Measurements from ENCODE around the gene MCC. TPM values are rescaled to one million over a fixed set of nuclear protein-coding genes. Genes with fewer than 3 reads are reported as not detected.

The MCC gene
- total RNA-seq, 1 experiment from 2014 or later = 7.1 TPM

DNA sequence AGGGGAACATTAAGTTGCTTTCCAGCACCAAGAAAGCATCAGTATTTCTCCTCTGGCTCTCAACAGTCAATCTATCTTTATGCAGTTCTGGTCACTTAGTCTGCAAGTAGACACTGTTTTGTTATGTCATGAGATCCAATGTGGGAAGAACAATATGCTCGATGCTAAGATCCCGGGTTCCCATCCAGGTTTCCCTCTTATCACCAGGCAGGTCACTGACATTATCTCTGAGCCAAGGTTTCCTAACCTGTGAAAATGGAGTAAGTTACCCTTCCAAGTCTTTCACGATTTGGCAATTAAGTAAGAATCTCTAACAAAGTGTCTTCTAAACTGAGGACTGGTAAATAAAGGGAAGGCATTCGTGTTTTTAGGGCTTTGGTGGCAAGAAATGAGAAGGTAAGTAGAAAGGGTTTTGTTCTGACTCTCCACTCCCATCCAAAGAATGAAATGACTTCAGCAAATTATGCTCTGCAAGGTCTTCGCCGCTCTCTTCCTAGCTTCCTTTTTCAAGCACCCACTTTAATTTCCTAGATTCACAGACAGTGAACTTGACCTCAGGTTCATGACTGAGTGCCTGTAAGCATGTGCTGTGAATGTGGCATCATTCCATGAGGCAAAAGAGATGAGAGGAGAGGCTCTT, 425.3 kb downstream of the MCC start:
- H3K9ac ChIP-seq (ENCODE audit: low read length) = no peak overlapping the region
- DNase-seq = no peak
- H3K27me3 ChIP-seq (ENCODE audit: low read length) = no peaks in the 10 kb centered on the region
- H3K36me3 ChIP-seq (ENCODE audit: low read depth, low read length) = no peaks in the 10 kb centered on the region
- H3K79me2 ChIP-seq (ENCODE audit: low read length) = no peaks in the 10 kb centered on the region
- peak overlapping the region; percentile 48 for H3K4me2 ChIP-seq (ENCODE audit: low read length)
- no peak overlapping the region for H3K4me3 ChIP-seq (ENCODE audit: low read length)
- H3K9me2 ChIP-seq (replicated peaks; ENCODE audit: low read length) = no peaks in the 10 kb centered on the region
- peak overlapping the region; percentile 0 for H3K27ac ChIP-seq (ENCODE audit: low read length)
- TF ChIP-seq CTCF (conservative IDR thresholded peaks at IDR 0.05; ENCODE audit: low read depth, low read length) (no peak), EZH2phosphoT487 (IDR thresholded peaks at IDR 0.05; ENCODE audit: borderline replicate concordance, low read length) (no peak), EZH2 (IDR thresholded peaks at IDR 0.05; ENCODE audit: low read length, unreplicated experiment) (no peak)
- intact Hi-C loops (cut with micrococcal nuclease) = no loop called here
- H3K9me3 ChIP-seq (ENCODE audit: low read length) = no peaks in the 10 kb centered on the region
- no peaks in the 10 kb centered on the region for H4K20me1 ChIP-seq (ENCODE audit: low read length)
- peaks cover 21% of the 10 kb centered on the region for H3K4me1 ChIP-seq (ENCODE audit: insufficient read depth, low read length)
- ATAC-seq = no peak
- CTCF ChIA-PET = no interaction called here
- POLR2A ChIA-PET (ENCODE audit: unreplicated experiment) = no interaction called here
- no peaks in the 10 kb centered on the region for H3F3A ChIP-seq (ENCODE audit: low read length, unreplicated experiment)
- no peak overlapping the region for H2AFZ ChIP-seq (ENCODE audit: low read length)
- BruUV-seq (replicated peaks) = no TSS peak

GRCh38 chr5:113061846-113062780, 426.1 kb downstream of the MCC start:
- DNase-seq (peak; percentile 64), ATAC-seq (peak; percentile 71)
- Histone ChIP-seq H3F3A (ENCODE audit: low read length, unreplicated experiment) (no peaks in the 10 kb centered on the region), H3K4me2 (ENCODE audit: low read length) (peak overlapping the region; percentile 48), H3K9ac (ENCODE audit: low read length) (no peak overlapping the region), H2AFZ (ENCODE audit: low read length) (no peak overlapping the region), H3K9me3 (ENCODE audit: low read length) (no peaks in the 10 kb centered on the region), H3K27ac (ENCODE audit: low read length) (peak overlapping the region; percentile 0), H4K20me1 (ENCODE audit: low read length) (no peaks in the 10 kb centered on the region), H3K9me2 (replicated peaks; ENCODE audit: low read length) (no peaks in the 10 kb centered on the region), H3K36me3 (ENCODE audit: low read depth, low read length) (no peaks in the 10 kb centered on the region), H3K4me1 (ENCODE audit: insufficient read depth, low read length) (peaks cover 21% of the 10 kb centered on the region), H3K79me2 (ENCODE audit: low read length) (no peaks in the 10 kb centered on the region), H3K4me3 (ENCODE audit: low read length) (no peak overlapping the region), H3K27me3 (ENCODE audit: low read length) (no peaks in the 10 kb centered on the region)
- TF ChIP-seq EZH2phosphoT487 (IDR thresholded peaks at IDR 0.05; ENCODE audit: borderline replicate concordance, low read length) (no peak), CTCF (conservative IDR thresholded peaks at IDR 0.05; ENCODE audit: low read depth, low read length) (no peak), EZH2 (IDR thresholded peaks at IDR 0.05; ENCODE audit: low read length, unreplicated experiment) (no peak)
- ChIA-PET POLR2A (ENCODE audit: unreplicated experiment) (no interaction called here), CTCF (no interaction called here)
- intact Hi-C loops (cut with micrococcal nuclease) = no loop called here
- no TSS peak for BruUV-seq (replicated peaks)

Measured in PC-3 (cell line).